ENCODE results near the gene ITGB3. TPM values are rescaled to one million over a fixed set of nuclear protein-coding genes. Genes with fewer than 3 reads are reported as not detected.

ITGB3 gene
- total and polyA plus RNA-seq, 10 of the 15 experiments (the other 5 are each of a cell fraction or from before 2014, with no cell fraction given) = 0.69 to 22.8 (median 13.6) TPM

DNA sequence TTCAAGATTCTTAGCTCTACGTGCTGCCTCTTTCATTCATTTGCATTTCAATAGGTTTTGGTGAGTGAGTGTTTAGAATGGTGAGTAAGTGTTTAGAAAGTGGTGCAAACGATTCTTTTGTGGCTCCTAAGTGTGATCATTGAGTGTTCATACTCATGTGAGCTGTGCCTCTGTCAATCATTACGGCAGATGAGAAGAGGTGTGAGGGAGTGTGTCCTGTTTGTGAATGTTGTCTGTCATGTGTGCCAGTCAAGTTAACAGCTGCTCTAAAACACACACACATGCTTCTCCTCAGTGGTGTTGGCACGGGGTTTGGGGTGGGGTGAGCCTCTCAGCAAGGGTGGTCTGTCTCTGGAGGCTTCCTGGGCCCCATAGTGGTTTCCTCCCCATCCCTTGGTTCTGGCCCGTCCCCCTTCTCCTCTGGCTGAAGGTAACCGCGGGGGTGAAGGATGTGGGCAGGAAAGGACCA, 33.1 kb upstream of the ITGB3 start:
- no peaks in the 10 kb centered on the region for H4K20me1 ChIP-seq (ENCODE audit: control insufficient read depth, insufficient read depth)
- no peaks in the 10 kb centered on the region for H3K27me3 ChIP-seq (replicated peaks in 1 of 2; ENCODE audit: control insufficient read depth in 2 of 2, insufficient read depth in 2 of 2, low read length in 1 of 2)
- TF ChIP-seq PKNOX1 (IDR thresholded peaks at IDR 0.05) (peak; percentile 95), BHLHE40 (IDR thresholded peaks at IDR 0.05; ENCODE audit: borderline replicate concordance in 1 of 2, low read depth in 2 of 2, low read length in 1 of 2) (peak; percentile 74 to 81; a peak in 3 of 4 replicates), PML (IDR thresholded peaks at IDR 0.05; ENCODE audit: low read length) (no peak), JUND (IDR thresholded peaks at IDR 0.05; ENCODE audit: low read depth, low read length) (no peak), YBX1 (IDR thresholded peaks at IDR 0.05) (no peak), BACH1 (IDR thresholded peaks at IDR 0.05; ENCODE audit: borderline replicate concordance) (peak; percentile 24; the same call in 1 of the 2 replicates), ATF7 (IDR thresholded peaks at IDR 0.05; ENCODE audit: low read depth) (0 out of 2 replicates have a peak, but pooled peaks have one; percentile 17), PAX8 (IDR thresholded peaks at IDR 0.05) (no peak), CREB1 (IDR thresholded peaks at IDR 0.05; ENCODE audit: low read depth) (no peak), KDM1A (IDR thresholded peaks at IDR 0.05; ENCODE audit: borderline replicate concordance) (no peak), POLR2AphosphoS2 (IDR thresholded peaks at IDR 0.05; ENCODE audit: low read depth, low read length) (no peak)
- TF ChIP-seq, protein P1, sequence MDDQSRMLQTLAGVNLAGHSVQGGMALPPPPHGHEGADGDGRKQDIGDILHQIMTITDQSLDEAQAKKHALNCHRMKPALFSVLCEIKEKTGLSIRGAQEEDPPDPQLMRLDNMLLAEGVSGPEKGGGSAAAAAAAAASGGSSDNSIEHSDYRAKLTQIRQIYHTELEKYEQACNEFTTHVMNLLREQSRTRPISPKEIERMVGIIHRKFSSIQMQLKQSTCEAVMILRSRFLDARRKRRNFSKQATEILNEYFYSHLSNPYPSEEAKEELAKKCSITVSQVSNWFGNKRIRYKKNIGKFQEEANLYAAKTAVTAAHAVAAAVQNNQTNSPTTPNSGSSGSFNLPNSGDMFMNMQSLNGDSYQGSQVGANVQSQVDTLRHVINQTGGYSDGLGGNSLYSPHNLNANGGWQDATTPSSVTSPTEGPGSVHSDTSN (IDR thresholded peaks at IDR 0.05; ENCODE audit: insufficient replicate concordance, low read depth, low read length) = peak; percentile 70
- TF ChIP-seq, protein P2, sequence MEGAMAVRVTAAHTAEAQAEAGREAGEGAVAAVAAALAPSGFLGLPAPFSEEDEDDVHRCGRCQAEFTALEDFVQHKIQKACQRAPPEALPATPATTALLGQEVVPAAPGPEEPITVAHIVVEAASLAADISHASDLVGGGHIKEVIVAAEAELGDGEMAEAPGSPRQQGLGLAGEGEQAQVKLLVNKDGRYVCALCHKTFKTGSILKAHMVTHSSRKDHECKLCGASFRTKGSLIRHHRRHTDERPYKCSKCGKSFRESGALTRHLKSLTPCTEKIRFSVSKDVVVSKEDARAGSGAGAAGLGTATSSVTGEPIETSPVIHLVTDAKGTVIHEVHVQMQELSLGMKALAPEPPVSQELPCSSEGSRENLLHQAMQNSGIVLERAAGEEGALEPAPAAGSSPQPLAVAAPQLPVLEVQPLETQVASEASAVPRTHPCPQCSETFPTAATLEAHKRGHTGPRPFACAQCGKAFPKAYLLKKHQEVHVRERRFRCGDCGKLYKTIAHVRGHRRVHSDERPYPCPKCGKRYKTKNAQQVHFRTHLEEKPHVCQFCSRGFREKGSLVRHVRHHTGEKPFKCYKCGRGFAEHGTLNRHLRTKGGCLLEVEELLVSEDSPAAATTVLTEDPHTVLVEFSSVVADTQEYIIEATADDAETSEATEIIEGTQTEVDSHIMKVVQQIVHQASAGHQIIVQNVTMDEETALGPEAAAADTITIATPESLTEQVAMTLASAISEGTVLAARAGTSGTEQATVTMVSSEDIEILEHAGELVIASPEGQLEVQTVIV (IDR thresholded peaks at IDR 0.05; ENCODE audit: borderline replicate concordance, partially characterized antibody) = no peak
- TF ChIP-seq, protein P3, sequence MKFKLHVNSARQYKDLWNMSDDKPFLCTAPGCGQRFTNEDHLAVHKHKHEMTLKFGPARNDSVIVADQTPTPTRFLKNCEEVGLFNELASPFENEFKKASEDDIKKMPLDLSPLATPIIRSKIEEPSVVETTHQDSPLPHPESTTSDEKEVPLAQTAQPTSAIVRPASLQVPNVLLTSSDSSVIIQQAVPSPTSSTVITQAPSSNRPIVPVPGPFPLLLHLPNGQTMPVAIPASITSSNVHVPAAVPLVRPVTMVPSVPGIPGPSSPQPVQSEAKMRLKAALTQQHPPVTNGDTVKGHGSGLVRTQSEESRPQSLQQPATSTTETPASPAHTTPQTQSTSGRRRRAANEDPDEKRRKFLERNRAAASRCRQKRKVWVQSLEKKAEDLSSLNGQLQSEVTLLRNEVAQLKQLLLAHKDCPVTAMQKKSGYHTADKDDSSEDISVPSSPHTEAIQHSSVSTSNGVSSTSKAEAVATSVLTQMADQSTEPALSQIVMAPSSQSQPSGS (IDR thresholded peaks at IDR 0.05; ENCODE audit: low read length) = no peak
- peaks cover 9% of the 10 kb centered on the region for H3K4me1 ChIP-seq (ENCODE audit: control insufficient read depth, insufficient read depth, low read length)
- no peak overlapping the region for H3K9ac ChIP-seq (ENCODE audit: control insufficient read depth, insufficient read depth, low read length)
- H3K9me3 ChIP-seq (replicated peaks; ENCODE audit: control insufficient read depth, insufficient read depth, low read length) = no peaks in the 10 kb centered on the region; the same call in 2 of the 3 replicates
- WGBS (ENCODE audit: insufficient coverage, insufficient replicate concordance, low lambda C conversion rate, missing lambda C conversion rate) = 29% methylated on average over 7 of the region's 7 CpGs
- ChIA-PET SMC1A (ENCODE audit: uncharacterized antibody, unreplicated experiment) (interaction anchor here (0.9 to 4.8 kb wide), 8 partner anchors 9 to 444 kb away, joined by 3 to 46 read pairs (median 4); partner anchors contain the start of gene CDC27), RAD21 (ENCODE audit: unreplicated experiment) (interaction anchor here (1.1 to 2.5 kb wide), 3 partner anchors 9 to 14 kb away, joined by 3 to 13 read pairs (median 10); no protein-coding TSS in a partner anchor), POLR2A (interaction anchor here (1.8 kb wide), 1 partner anchor 13 kb away, joined by 6 read pairs; no protein-coding TSS in a partner anchor), CTCF (interaction anchor here (0.9 to 2.8 kb wide), 5 partner anchors 9 to 85 kb away, joined by 3 to 20 read pairs (median 3); no protein-coding TSS in a partner anchor)
- no peak overlapping the region for H3K4me2 ChIP-seq (ENCODE audit: control insufficient read depth, insufficient read depth)
- H2AFZ ChIP-seq (ENCODE audit: control insufficient read depth, low read depth, low read length) = peak overlapping the region; percentile 5; the same call in 1 of the 2 replicates
- no peak overlapping the region for H3K27ac ChIP-seq (ENCODE audit: control insufficient read depth, insufficient read depth)
- in situ Hi-C loops (cut with MboI) (no loop called here), intact Hi-C loops (cut with micrococcal nuclease; ENCODE audit: unreplicated experiment) (no loop called here)
- H3K79me2 ChIP-seq (ENCODE audit: control insufficient read depth, insufficient read depth, low read length) = no peaks in the 10 kb centered on the region
- DNase-seq (ENCODE audit: low read depth, low spot score) (no peak), FAIRE-seq (no peak), ATAC-seq (no peak; the same call in 2 of the 3 replicates)
- no peaks in the 10 kb centered on the region for H3K36me3 ChIP-seq (ENCODE audit: control insufficient read depth in 2 of 2, insufficient read depth in 2 of 2, low read length in 1 of 2)
- BruUV-seq (replicated peaks) = no TSS peak
- no peak overlapping the region for H3K4me3 ChIP-seq
